Naive thymus-derived CD4-positive, alpha-beta T cell (primary cell): ENCODE measurements around the gene CYP2S1. TPM values are rescaled to one million over a fixed set of nuclear protein-coding genes. Genes with fewer than 3 reads are reported as not detected.
"Not testable (repeated sequence)": the region's sequence is repeated elsewhere in the genome, so short reads cannot be mapped to it uniquely, and the experiment has no call there.

Source experiments
- ATAC-seq: fragments of 150-1000 bp; cut with Tn5 transposase; 2 replicates; pipeline ENCODE4 v1.10.0; 2021; ENCODE audit warnings: mild to moderate bottlenecking, moderate library complexity
- CTCF ChIA-PET: fragments of 350-600 bp; sonication (Branson Sonifier 250); formaldehyde crosslinking; loops from one replicate; lab custom pipeline; 2021; ENCODE audit warnings: antibody characterized with exemption; lab: Charles Lee
- POLR2A ChIA-PET: fragments of 350-600 bp; sonication (Branson Sonifier 250); formaldehyde crosslinking; loops from one replicate; lab custom pipeline; 2021; ENCODE audit warnings: antibody characterized with exemption, inconsistent platforms; lab: Charles Lee
- DNase-seq, 9 donors: peaks; one replicate each; pipeline versions ENCODE4 v3.0.0 to v3.0.0-alpha.2; 2020 to 2022; ENCODE audit warnings: mixed read lengths in 1 of 9
- H3K27ac ChIP-seq: one replicate; pipeline ENCODE4 v1.7.0; 2013; ENCODE audit warnings: mild to moderate bottlenecking, low read depth, low read length, moderate library complexity
- H3K27me3 ChIP-seq, 2 donors: one replicate each; pipeline ENCODE4 v1.7.0; 2013; ENCODE audit warnings: low read length in 2 of 2, mild to moderate bottlenecking in 2 of 2, moderate library complexity in 2 of 2; ENCODE audit not compliant: control insufficient read depth in 2 of 2, insufficient read depth in 2 of 2
- H3K36me3 ChIP-seq, 3 experiments: 1 replicate in 2 of 3; 2 replicates in 1 of 3; pipeline ENCODE4 v1.7.0; 2013; ENCODE audit warnings: low read length in 3 of 3, mild to moderate bottlenecking in 3 of 3, moderate library complexity in 1 of 3; ENCODE audit not compliant: insufficient read depth in 3 of 3, control insufficient read depth in 2 of 3
- H3K4me1 ChIP-seq, 2 donors: one replicate each; pipeline ENCODE4 v1.7.0; 2013; ENCODE audit warnings: low read length in 2 of 2, mild to moderate bottlenecking in 2 of 2, moderate library complexity in 1 of 2; ENCODE audit not compliant: control insufficient read depth in 2 of 2, insufficient read depth in 2 of 2
- H3K4me3 ChIP-seq: 2 replicates; pipeline ENCODE4 v1.7.0; 2013; ENCODE audit warnings: mild to moderate bottlenecking, low read length
- H3K9me3 ChIP-seq, 3 experiments: 1 replicate in 2 of 3; 2 replicates in 1 of 3; pipeline ENCODE4 v1.7.0; 2013; ENCODE audit warnings: low read length in 3 of 3; ENCODE audit not compliant: control insufficient read depth in 2 of 3
- H3K27ac Mint-ChIP-seq, 9 donors: one replicate each; pipeline ENCODE4 v1.8.0; 2020 to 2022; ENCODE audit warnings: mixed read lengths in 9 of 9, mild to moderate bottlenecking in 8 of 9, moderate library complexity in 5 of 9, inconsistent platforms in 2 of 9
- H3K27me3 Mint-ChIP-seq, 5 donors: one replicate each; pipeline ENCODE4 v1.8.0; 2021 to 2022; ENCODE audit warnings: mixed read lengths in 5 of 5, mild to moderate bottlenecking in 1 of 5
- H3K36me3 Mint-ChIP-seq, 5 donors: one replicate each; pipeline ENCODE4 v1.8.0; 2020 to 2022; ENCODE audit warnings: mixed read lengths in 5 of 5, mild to moderate bottlenecking in 3 of 5, inconsistent platforms in 1 of 5
- H3K4me1 Mint-ChIP-seq, 7 donors: one replicate each; pipeline ENCODE4 v1.8.0; 2020 to 2022; ENCODE audit warnings: mixed read lengths in 7 of 7, mild to moderate bottlenecking in 3 of 7, inconsistent platforms in 1 of 7
- H3K4me3 Mint-ChIP-seq, 10 donors: one replicate each; pipeline ENCODE4 v1.8.0; 2020 to 2022; ENCODE audit warnings: mild to moderate bottlenecking in 10 of 10, mixed read lengths in 10 of 10, moderate library complexity in 6 of 10, inconsistent platforms in 2 of 10
- H3K9me3 Mint-ChIP-seq, 11 donors: one replicate each; pipeline ENCODE4 v1.8.0; 2020 to 2022; ENCODE audit warnings: mixed read lengths in 11 of 11, mild to moderate bottlenecking in 4 of 11, inconsistent platforms in 1 of 11, moderate library complexity in 1 of 11
- intact Hi-C, 2 donors: fragments of 100-400 bp; cut with micrococcal nuclease; formaldehyde crosslinking; loops; one replicate each; pipeline ENCODE4 v1.15.1; 2023
- polyA plus RNA-seq, 2 donors: library from polyadenylated mRNA; unstranded; fragments of 300-500 nt; fragmentation: Illumina TruSeq; gene quantifications; one replicate each; pipeline ENCODE4 v1.2.3, GENCODE V29; 2021
- total RNA-seq, 6 experiments: library from RNA in 5 of 6; stranded (reverse) in 5 of 6; gene quantifications; 1 replicate in 5 of 6; 2 replicates in 1 of 6; pipeline ENCODE4 v1.2.3 and lab custom pipeline; 2021 to 2026

CYP2S1 gene
- total and polyA plus RNA-seq, 7 experiments from 2014 or later, result 0.24 to 4.1 (median 0.74) TPM; not detected in 2

DNA sequence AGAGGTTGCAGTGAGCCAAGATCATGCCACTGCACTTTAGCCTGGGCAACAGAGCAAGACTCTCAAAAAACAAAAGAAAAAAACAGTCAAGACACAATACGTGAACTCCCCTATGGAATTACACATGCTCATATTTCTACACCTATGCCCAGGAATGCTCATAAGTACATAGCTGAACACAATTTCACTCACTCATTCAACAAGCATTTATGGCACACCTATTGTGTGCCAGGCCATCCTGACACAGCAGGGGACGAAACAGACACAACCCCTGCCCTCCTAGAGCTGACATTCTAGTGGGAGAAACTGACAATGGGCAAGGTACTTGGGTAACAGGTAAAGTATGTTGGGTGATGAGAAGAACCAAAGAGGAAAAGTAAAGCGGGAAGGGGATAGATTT, 35.5 kb downstream of the CYP2S1 start:
- ChIA-PET POLR2A (interaction anchor here (0.8 kb wide), 2 partner anchors 22 to 32 kb away, joined by 4 read pairs; no protein-coding TSS in a partner anchor), CTCF (interaction anchor here (0.6 to 1.0 kb wide), 2 partner anchors 26 to 27 kb away, joined by 4 to 6 read pairs; no protein-coding TSS in a partner anchor)
- Histone ChIP-seq H3K4me1 (peaks cover 7 to 11% of the 10 kb centered on the region in 2 donors), H3K4me3 (no peak overlapping the region), H3K27ac (no peak overlapping the region), H3K9me3 (no peaks in the 10 kb centered on the region), H3K36me3 (no peaks in the 10 kb centered on the region), H3K27me3 (no peaks in the 10 kb centered on the region)
- H3K4me3 Mint-ChIP-seq, result no peak overlapping the region
- intact Hi-C loops, result no loop called here
- H3K27me3 Mint-ChIP-seq, result peaks cover 0 to 5% (median 3%) of the 10 kb centered on the region in 5 donors
- H3K9me3 Mint-ChIP-seq, result peaks cover 0 to 2% (median 0%) of the 10 kb centered on the region in 11 donors
- H3K27ac Mint-ChIP-seq, result peak overlapping the region in 2 of 9 donors; percentile 29 to 48
- H3K36me3 Mint-ChIP-seq, result peaks cover 0 to 2% (median 0%) of the 10 kb centered on the region in 5 donors
- DNase-seq (no peak), ATAC-seq (no peak)
- peaks cover 5 to 21% (median 16%) of the 10 kb centered on the region in 7 donors for H3K4me1 Mint-ChIP-seq

DNA sequence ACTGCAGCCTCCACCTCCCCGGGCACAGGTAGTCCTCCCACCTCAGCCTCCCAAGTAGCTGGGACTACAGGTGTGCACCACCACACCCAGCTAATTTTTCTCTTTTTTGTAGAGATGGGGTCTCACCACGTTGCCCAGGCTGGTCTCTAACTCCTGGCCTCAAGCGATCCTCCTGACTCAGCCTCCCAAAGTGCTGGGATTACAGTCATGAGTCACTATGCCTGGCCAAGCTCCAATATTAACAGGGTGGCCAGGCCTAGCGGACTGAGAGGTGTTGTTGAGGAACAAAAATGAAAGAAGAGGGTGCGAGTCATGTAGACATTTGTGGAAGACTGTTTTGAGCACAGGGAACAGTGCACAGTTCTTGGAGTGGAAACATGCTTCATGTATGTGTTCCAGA, 36.3 kb downstream of the CYP2S1 start:
- H3K4me3 Mint-ChIP-seq, H3K36me3 Mint-ChIP-seq, ATAC-seq, H3K27me3 ChIP-seq, H3K27ac ChIP-seq, H3K27me3 Mint-ChIP-seq, H3K27ac Mint-ChIP-seq, H3K36me3 ChIP-seq, H3K9me3 ChIP-seq, H3K9me3 Mint-ChIP-seq, DNase-seq, intact Hi-C loops, H3K4me3 ChIP-seq: not testable (repeated sequence)
- peaks cover 7 to 11% of the 10 kb centered on the region in 2 donors for H3K4me1 ChIP-seq
- POLR2A ChIA-PET, result interaction anchor here (0.8 kb wide), 1 partner anchor 22 kb away, joined by 4 read pairs; no protein-coding TSS in a partner anchor
- H3K4me1 Mint-ChIP-seq, result peaks cover 5 to 18% (median 16%) of the 10 kb centered on the region in 7 donors
- CTCF ChIA-PET, result interaction anchor here (1.0 kb wide), 1 partner anchor 27 kb away, joined by 4 read pairs; no protein-coding TSS in a partner anchor

DNA sequence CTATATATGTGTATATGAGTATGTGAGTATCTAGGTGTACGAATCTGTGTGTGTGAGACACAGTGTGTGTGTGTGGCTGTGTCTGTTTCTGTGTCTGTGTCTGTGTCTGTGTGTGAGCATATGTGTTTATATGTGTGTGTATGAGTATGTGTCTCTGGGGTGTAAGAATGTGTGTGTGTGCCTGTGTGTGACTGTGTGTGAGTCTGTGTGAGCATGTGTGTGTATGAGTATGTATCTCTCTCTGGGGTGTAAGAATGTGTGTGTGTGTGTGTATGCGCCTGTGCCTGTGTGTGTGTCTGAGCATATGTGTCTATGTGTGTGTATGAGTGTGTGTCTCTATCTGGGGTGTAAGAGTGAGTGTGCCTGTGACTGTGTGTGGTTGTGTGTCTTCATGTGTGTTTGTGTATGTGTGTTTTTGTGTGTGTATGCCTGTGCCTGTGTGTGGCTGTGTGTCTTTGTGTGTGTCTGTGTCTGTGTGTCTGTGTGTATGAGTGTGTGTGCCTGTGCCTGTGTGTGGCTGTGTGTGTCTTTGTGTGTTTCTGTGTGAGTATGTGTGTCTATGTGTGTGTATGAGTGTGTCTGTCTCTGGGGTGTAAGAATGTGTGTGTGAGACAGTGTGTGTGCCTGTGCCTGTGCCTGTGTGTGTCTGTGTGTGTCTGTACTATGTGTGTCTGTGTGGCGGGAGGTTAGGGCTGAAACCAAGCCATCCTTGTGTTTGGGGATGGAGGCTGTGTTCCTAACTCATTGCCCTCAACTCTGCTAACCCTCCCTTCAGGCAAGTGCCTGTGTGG, 37.2 kb downstream of the CYP2S1 start:
- H3K27ac Mint-ChIP-seq, result no peak overlapping the region
- Histone ChIP-seq H3K27me3 (no peaks in the 10 kb centered on the region), H3K4me1 (peaks cover 7 to 11% of the 10 kb centered on the region in 2 donors), H3K9me3 (no peaks in the 10 kb centered on the region), H3K4me3 (no peak overlapping the region), H3K27ac (no peak overlapping the region), H3K36me3 (no peaks in the 10 kb centered on the region)
- DNase-seq (no peak), ATAC-seq (no peak)
- H3K27me3 Mint-ChIP-seq, result peaks cover 0 to 5% (median 3%) of the 10 kb centered on the region in 5 donors
- H3K36me3 Mint-ChIP-seq, result peaks cover 0 to 2% (median 0%) of the 10 kb centered on the region in 5 donors
- intact Hi-C loops, result no loop called here
- no peak overlapping the region for H3K4me3 Mint-ChIP-seq
- CTCF ChIA-PET, result no interaction called here
- POLR2A ChIA-PET, result interaction anchor here (0.6 kb wide), 1 partner anchor 9 kb away, joined by 3 read pairs; no protein-coding TSS in a partner anchor
- H3K9me3 Mint-ChIP-seq, result peaks cover 0 to 2% (median 0%) of the 10 kb centered on the region in 11 donors
- peaks cover 5 to 17% (median 16%) of the 10 kb centered on the region in 7 donors for H3K4me1 Mint-ChIP-seq

DNA sequence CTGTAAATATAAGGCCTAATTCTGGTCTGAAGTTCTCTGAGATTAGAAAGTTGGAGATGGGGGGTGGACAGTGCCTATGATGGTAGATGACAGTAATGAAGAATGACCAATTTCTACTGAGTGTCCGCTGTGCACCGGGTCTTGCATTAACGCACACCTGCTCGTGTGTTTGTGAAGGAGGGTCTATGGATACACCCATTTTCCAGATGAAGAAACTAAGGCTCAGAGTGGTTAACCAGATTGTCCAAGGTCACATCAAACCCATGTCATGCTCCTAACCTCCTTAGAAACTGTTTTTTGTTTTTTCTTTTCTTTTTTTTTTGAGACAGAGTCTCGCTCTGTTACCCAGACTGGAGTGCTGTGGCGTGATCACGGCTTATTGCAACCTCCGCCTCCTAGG, 39.7 kb downstream of the CYP2S1 start:
- no peak overlapping the region for H3K4me3 Mint-ChIP-seq
- Histone ChIP-seq H3K27me3 (no peaks in the 10 kb centered on the region), H3K36me3 (no peaks in the 10 kb centered on the region), H3K4me3 (no peak overlapping the region), H3K4me1 (no peaks in the 10 kb centered on the region), H3K27ac (no peak overlapping the region), H3K9me3 (no peaks in the 10 kb centered on the region)
- H3K27ac Mint-ChIP-seq, result no peak overlapping the region
- no peaks in the 10 kb centered on the region for H3K4me1 Mint-ChIP-seq
- H3K27me3 Mint-ChIP-seq, result peaks cover 0 to 3% (median 0%) of the 10 kb centered on the region in 5 donors
- intact Hi-C loops, result no loop called here
- H3K9me3 Mint-ChIP-seq, result peaks cover 0 to 1% (median 0%) of the 10 kb centered on the region in 11 donors
- ATAC-seq, result no peak
- no peaks in the 10 kb centered on the region for H3K36me3 Mint-ChIP-seq
- CTCF ChIA-PET, result no interaction called here
- POLR2A ChIA-PET, result no interaction called here
- no peak for DNase-seq

GRCh38 chr19:41233748-41234240, 40.8 kb downstream of the CYP2S1 start:
- Mint-ChIP-seq H3K4me3 (no peak overlapping the region), H3K36me3 (no peaks in the 10 kb centered on the region), H3K27me3 (no peaks in the 10 kb centered on the region), H3K4me1 (peaks cover 0 to 4% (median 0%) of the 10 kb centered on the region in 7 donors), H3K27ac (peak overlapping the region in 1 of 9 donors; percentile 82), H3K9me3 (peaks cover 0 to 1% (median 0%) of the 10 kb centered on the region in 11 donors)
- Histone ChIP-seq H3K9me3 (no peaks in the 10 kb centered on the region), H3K27ac (no peak overlapping the region), H3K4me1 (no peaks in the 10 kb centered on the region), H3K27me3 (no peaks in the 10 kb centered on the region), H3K36me3 (no peaks in the 10 kb centered on the region), H3K4me3 (no peak overlapping the region)
- ATAC-seq (peak; percentile 72), DNase-seq (no peak)
- ChIA-PET POLR2A (interaction anchor here (0.6 kb wide), 1 partner anchor 13 kb away, joined by 3 read pairs; no protein-coding TSS in a partner anchor), CTCF (no interaction called here)
- intact Hi-C loops, result no loop called here

- Histone ChIP-seq H3K4me3 (no peak overlapping the region), H3K27me3 (no peaks in the 10 kb centered on the region), H3K4me1 (no peaks in the 10 kb centered on the region), H3K27ac (no peak overlapping the region), H3K9me3 (no peaks in the 10 kb centered on the region), H3K36me3 (no peaks in the 10 kb centered on the region)
- ChIA-PET CTCF (no interaction called here), POLR2A (no interaction called here)
- DNase-seq (no peak), ATAC-seq (no peak)
- no peaks in the 10 kb centered on the region for H3K36me3 Mint-ChIP-seq
- H3K27ac Mint-ChIP-seq, result peak overlapping the region in 1 of 9 donors; percentile 82
- intact Hi-C loops, result no loop called here
- H3K4me1 Mint-ChIP-seq, result peaks cover 0 to 4% (median 0%) of the 10 kb centered on the region in 7 donors
- H3K27me3 Mint-ChIP-seq, result peaks cover 0 to 4% (median 0%) of the 10 kb centered on the region in 5 donors
- peaks cover 0 to 1% (median 0%) of the 10 kb centered on the region in 11 donors for H3K9me3 Mint-ChIP-seq
- no peak overlapping the region for H3K4me3 Mint-ChIP-seq
These were observed 41.6 kb downstream of the CYP2S1 start for GRCh38 chr19:41234512-41235168.
